Stimulated activated CD8-positive, alpha-beta memory T cell treated with anti-CD3 and anti-CD28 coated beads, Interleukin-12 subunit alpha, Interleukin-12 subunit beta, amount 100 ng/mL, for 1 hour (primary cell): ENCODE results near the gene YAP1.
"Not testable (repeated sequence)": the region's sequence is repeated elsewhere in the genome, so short reads cannot be mapped to it uniquely, and the experiment has no call there.

Experiments
- DNase-seq: peaks from one replicate; pipeline ENCODE4 v3.0.0-alpha.2; 2020; ENCODE audit warnings: low read depth

YAP1 gene

GRCh38 chr11:102200325-102200724, 90.1 kb downstream of the YAP1 start:
- DNase-seq = not testable (repeated sequence)

- no peak for DNase-seq
Measured at GRCh38 chr11:102201776-102202175, 91.5 kb downstream of the YAP1 start.

GRCh38 chr11:102202972-102203371, 92.7 kb downstream of the YAP1 start:
- DNase-seq = no peak

GRCh38 chr11:102204174-102204573, 93.9 kb downstream of the YAP1 start:
- no peak for DNase-seq

GRCh38 chr11:102205805-102206204, 95.6 kb downstream of the YAP1 start:
- no peak for DNase-seq

- DNase-seq = no peak
Measured at GRCh38 chr11:102208835-102209234, 98.6 kb downstream of the YAP1 start.

- no peak for DNase-seq
Measured at GRCh38 chr11:102214623-102215022, 104.4 kb downstream of the YAP1 start.

GRCh38 chr11:102216433-102217075, 106.3 kb downstream of the YAP1 start:
- DNase-seq = no peak

GRCh38 chr11:102220728-102221467, 110.7 kb downstream of the YAP1 start:
- no peak for DNase-seq

- no peak for DNase-seq
Measured at GRCh38 chr11:102223859-102224258, 113.6 kb downstream of the YAP1 start.

- no peak for DNase-seq
Measured at GRCh38 chr11:102225689-102226568, 115.7 kb downstream of the YAP1 start.

GRCh38 chr11:102226702-102227490, 116.6 kb downstream of the YAP1 start:
- DNase-seq = no peak

- no peak for DNase-seq
Measured at GRCh38 chr11:102229510-102230123, 119.4 kb downstream of the YAP1 start.

GRCh38 chr11:102230186-102230585, 119.9 kb downstream of the YAP1 start:
- no peak for DNase-seq

GRCh38 chr11:102230911-102231310, 120.7 kb downstream of the YAP1 start:
- DNase-seq = no peak

- no peak for DNase-seq
Measured at GRCh38 chr11:102234779-102235439, 124.7 kb downstream of the YAP1 start.

GRCh38 chr11:102237096-102237735, 127.0 kb downstream of the YAP1 start:
- DNase-seq = no peak

GRCh38 chr11:102238391-102238821, 128.2 kb downstream of the YAP1 start:
- DNase-seq = no peak

GRCh38 chr11:102239448-102239847, 129.2 kb downstream of the YAP1 start:
- DNase-seq = no peak

GRCh38 chr11:102239911-102240310, 129.7 kb downstream of the YAP1 start:
- no peak for DNase-seq
